Measurements from ENCODE around the gene ALPK3. TPM values are rescaled to one million over a fixed set of nuclear protein-coding genes. Genes with fewer than 3 reads are reported as not detected.

The ALPK3 gene
- total RNA-seq, 1 experiment from 2014 or later = 17.7 TPM

DNA sequence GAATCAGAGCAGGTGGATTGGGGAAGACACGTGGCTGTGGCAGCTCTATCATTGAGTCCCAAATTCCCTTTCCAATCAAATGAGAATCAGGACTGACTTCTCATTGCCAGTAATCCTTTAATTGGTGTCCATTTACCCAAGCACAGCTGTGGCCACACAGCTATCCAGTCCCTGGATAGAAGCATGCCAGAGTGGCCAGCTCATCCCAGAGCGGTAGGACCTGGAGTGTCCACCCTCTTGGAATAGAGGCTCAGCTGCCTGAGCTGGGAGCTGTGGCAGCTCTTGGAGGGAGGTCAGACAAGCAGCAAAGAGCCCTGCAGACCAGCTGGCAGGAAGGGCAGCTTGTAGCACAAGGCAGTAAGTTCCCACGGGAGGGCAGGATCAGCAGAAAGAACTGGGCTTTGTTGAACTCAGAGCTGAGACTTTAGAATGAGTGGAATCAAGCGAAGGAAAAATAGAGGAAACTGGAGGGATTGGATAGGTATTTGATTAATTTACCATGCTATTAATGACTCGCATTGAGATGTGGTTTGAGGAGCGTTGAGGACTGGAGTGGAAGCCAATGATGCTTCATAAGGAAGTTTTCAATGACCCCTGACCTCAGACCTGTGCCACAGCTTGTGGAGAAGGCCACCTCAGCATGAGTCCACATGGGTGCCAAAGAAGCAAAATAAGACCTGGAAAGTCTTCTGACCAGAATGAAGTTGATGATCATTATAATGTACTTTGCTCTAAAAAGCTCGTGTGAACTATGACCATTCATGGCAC, 6.9 kb upstream of the ALPK3 start:
- no peak overlapping the region for H3T11ph ChIP-seq (ENCODE audit: low read length)
- no peak overlapping the region for H2BK20ac ChIP-seq (ENCODE audit: low read depth, low read length, poor library complexity, severe bottlenecking)
- no peaks in the 10 kb centered on the region for H3K27me3 Mint-ChIP-seq (ENCODE audit: low read depth)
- no peaks in the 10 kb centered on the region for H3K79me2 ChIP-seq (ENCODE audit: insufficient read depth, low read length)
- no peak overlapping the region for H4K5ac ChIP-seq (ENCODE audit: insufficient read length, low read depth, low read length)
- H3K27me3 ChIP-seq (ENCODE audit: insufficient read depth, low read length) = no peaks in the 10 kb centered on the region
- no peaks in the 10 kb centered on the region; a peak in 1 of 7 replicates for H3K36me3 Mint-ChIP-seq (ENCODE audit: insufficient read depth in 1 of 3, low read depth in 3 of 3)
- H3K4me1 Mint-ChIP-seq = no peaks in the 10 kb centered on the region; a peak in 1 of 4 replicates
- no peak overlapping the region for H3K56ac ChIP-seq (ENCODE audit: insufficient read length, low read depth, low read length)
- no peak overlapping the region for H4K8ac ChIP-seq (replicated peaks; ENCODE audit: insufficient read length, low read depth, low read length)
- no peaks in the 10 kb centered on the region for H3K79me1 ChIP-seq (ENCODE audit: insufficient read depth, low read depth, low read length, poor library complexity, severe bottlenecking)
- H4K20me1 ChIP-seq (ENCODE audit: control insufficient read depth, insufficient read depth, insufficient read length) = no peaks in the 10 kb centered on the region
- H2BK5ac ChIP-seq (ENCODE audit: insufficient read length, low read length) = no peak overlapping the region
- H3K18ac ChIP-seq (ENCODE audit: insufficient read length, low read depth, low read length) = no peak overlapping the region
- H3K9me3 ChIP-seq (ENCODE audit: control insufficient read depth, low read depth, low read length) = no peaks in the 10 kb centered on the region
- no peak overlapping the region for H3K4me2 ChIP-seq (ENCODE audit: insufficient read depth, insufficient read length, low read length)
- H4K91ac ChIP-seq (ENCODE audit: insufficient read length, low read depth, low read length) = no peak overlapping the region
- no peak overlapping the region; a peak in 1 of 7 replicates for H3K27ac Mint-ChIP-seq
- H2AFZ ChIP-seq (ENCODE audit: low read length) = no peak overlapping the region
- H3K23ac ChIP-seq (ENCODE audit: insufficient read length, low read depth, low read length) = no peak overlapping the region
- DNase-seq = no peak
- no peaks in the 10 kb centered on the region for H3K23me2 ChIP-seq (ENCODE audit: insufficient read length, low read depth, low read length, poor library complexity, severe bottlenecking)
- H2BK15ac ChIP-seq (ENCODE audit: low read depth, low read length) = no peak overlapping the region
- no peak overlapping the region for H3K27ac ChIP-seq (ENCODE audit: insufficient read length, low read depth, low read length)
- no peak overlapping the region for H2BK12ac ChIP-seq (ENCODE audit: insufficient read length, low read depth, low read length)
- no peak overlapping the region for H3K4me3 Mint-ChIP-seq
- no peak overlapping the region for H2BK120ac ChIP-seq (ENCODE audit: low read depth, low read length, poor library complexity, severe bottlenecking)
- H3K9me3 Mint-ChIP-seq = no peaks in the 10 kb centered on the region
- no peaks in the 10 kb centered on the region for H3K4me1 ChIP-seq (ENCODE audit: insufficient read depth, low read length)
- no CpG with 5 or more reads among the region's 7 CpGs for WGBS (ENCODE audit: extremely low coverage, insufficient read length, low lambda C conversion rate)
- H3K14ac ChIP-seq (ENCODE audit: insufficient read depth, low read length) = no peak overlapping the region
- TF ChIP-seq, protein P1, sequence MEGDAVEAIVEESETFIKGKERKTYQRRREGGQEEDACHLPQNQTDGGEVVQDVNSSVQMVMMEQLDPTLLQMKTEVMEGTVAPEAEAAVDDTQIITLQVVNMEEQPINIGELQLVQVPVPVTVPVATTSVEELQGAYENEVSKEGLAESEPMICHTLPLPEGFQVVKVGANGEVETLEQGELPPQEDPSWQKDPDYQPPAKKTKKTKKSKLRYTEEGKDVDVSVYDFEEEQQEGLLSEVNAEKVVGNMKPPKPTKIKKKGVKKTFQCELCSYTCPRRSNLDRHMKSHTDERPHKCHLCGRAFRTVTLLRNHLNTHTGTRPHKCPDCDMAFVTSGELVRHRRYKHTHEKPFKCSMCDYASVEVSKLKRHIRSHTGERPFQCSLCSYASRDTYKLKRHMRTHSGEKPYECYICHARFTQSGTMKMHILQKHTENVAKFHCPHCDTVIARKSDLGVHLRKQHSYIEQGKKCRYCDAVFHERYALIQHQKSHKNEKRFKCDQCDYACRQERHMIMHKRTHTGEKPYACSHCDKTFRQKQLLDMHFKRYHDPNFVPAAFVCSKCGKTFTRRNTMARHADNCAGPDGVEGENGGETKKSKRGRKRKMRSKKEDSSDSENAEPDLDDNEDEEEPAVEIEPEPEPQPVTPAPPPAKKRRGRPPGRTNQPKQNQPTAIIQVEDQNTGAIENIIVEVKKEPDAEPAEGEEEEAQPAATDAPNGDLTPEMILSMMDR (conservative IDR thresholded peaks at IDR 0.05) = no peak
- H2AK5ac ChIP-seq (ENCODE audit: insufficient read length, low read length) = no peak overlapping the region
- H3K4ac ChIP-seq (ENCODE audit: low read depth, low read length) = no peak overlapping the region
- no peak overlapping the region for H3K9ac ChIP-seq (ENCODE audit: extremely low read depth, insufficient read length, low read length)

Measured in H9 (cell line).